ENCODE data around the gene CCDC186.
"Not testable (repeated sequence)": the region's sequence is repeated elsewhere in the genome, so short reads cannot be mapped to it uniquely, and the experiment has no call there.

DNA sequence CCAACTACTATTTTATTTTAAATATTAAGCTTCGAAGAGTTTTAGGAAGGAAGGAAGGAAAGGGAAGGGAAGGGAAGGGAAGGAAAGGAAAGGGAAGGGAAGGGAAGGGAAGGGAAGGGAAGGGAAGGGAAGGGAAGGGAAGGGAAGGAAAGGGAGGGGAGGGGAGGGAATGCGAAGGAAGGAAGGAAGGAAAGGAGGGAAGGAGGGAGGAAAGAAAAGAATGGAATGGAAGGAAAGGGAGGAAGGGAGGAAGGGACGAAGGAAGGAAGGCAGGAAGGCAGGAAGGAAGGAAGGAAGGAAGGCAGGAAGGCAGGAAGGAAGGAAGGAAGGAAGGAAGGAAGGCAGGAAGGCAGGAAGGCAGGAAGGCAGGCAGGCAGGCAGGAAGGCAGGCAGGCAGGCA lies 24.5 kb downstream of the CCDC186 start:
- not testable (repeated sequence) for TF ChIP-seq POLR2A (IDR thresholded peaks at IDR 0.05; ENCODE audit: low read depth, low read length); POLR2AphosphoS5 (IDR thresholded peaks at IDR 0.05; ENCODE audit: low read depth, low read length); POU2F2 (IDR thresholded peaks at IDR 0.05; ENCODE audit: low read depth, low read length); PAX5 (IDR thresholded peaks at IDR 0.05; ENCODE audit: insufficient read depth, low read length, severe bottlenecking)

Data from GM12891 (cell line).